Brain microvascular endothelial cell (primary cell): ENCODE data around the gene MARF1.
"Not testable (repeated sequence)": the region's sequence is repeated elsewhere in the genome, so short reads cannot be mapped to it uniquely, and the experiment has no call there.

Experiments
- DNase-seq: peaks from one replicate; pipeline ENCODE4 v3.0.0-alpha.2; 2020
- H3K27ac ChIP-seq: fragments of 250-450 bp; sonication (Bioruptor Pico); 2 replicates; pipeline ENCODE4 v1.5.1; 2020; ENCODE audit warnings: mild to moderate bottlenecking, moderate library complexity
- H3K27me3 ChIP-seq: fragments of 250-450 bp; sonication (Bioruptor Pico); replicated peaks from 2 replicates; pipeline ENCODE4 v1.5.1; 2020; ENCODE audit warnings: mild to moderate bottlenecking
- H3K36me3 ChIP-seq: fragments of 250-450 bp; sonication (Bioruptor Pico); replicated peaks from 2 replicates; pipeline ENCODE4 v1.5.1; 2020; ENCODE audit warnings: mild to moderate bottlenecking
- H3K4me3 ChIP-seq: 2 replicates; pipeline ENCODE4 v1.5.1; 2011; ENCODE audit warnings: low read depth, mild to moderate bottlenecking, control low read depth, low read length, moderate library complexity
- in situ Hi-C: cut with HindIII; loops from 2 replicates; pipeline ENCODE4 v1.10.0; 2017; ENCODE audit warnings: low sequenced_read_pairs, low pct_ligation_motif_present
- TF ChIP-seq, protein P1 (sequence below): IDR thresholded peaks from 2 replicates; pipeline ENCODE4 v1.5.1; 2011; ENCODE audit warnings: low read depth, mild to moderate bottlenecking, moderate library complexity, low read length, control low read depth, inconsistent platforms; ENCODE audit errors: missing control alignments

The MARF1 gene

GRCh38 chr16:15643048-15643945 lies at the start of gene MARF1:
MARF1 (minus strand) TSS chr16:15643154; CDS start chr16:15639233, 3,921 bp downstream.
- in situ Hi-C loops = no loop called here
- peaks cover 9% of the 10 kb centered on the region for H3K36me3 ChIP-seq
- peak within 1 kb of the TSS; percentile 95 for H3K4me3 ChIP-seq
- no peaks in the 10 kb centered on the region for H3K27me3 ChIP-seq
- H3K27ac ChIP-seq = peak within 1 kb of the TSS; percentile 98
- peak; percentile 93 for DNase-seq
- TF ChIP-seq, protein P1, sequence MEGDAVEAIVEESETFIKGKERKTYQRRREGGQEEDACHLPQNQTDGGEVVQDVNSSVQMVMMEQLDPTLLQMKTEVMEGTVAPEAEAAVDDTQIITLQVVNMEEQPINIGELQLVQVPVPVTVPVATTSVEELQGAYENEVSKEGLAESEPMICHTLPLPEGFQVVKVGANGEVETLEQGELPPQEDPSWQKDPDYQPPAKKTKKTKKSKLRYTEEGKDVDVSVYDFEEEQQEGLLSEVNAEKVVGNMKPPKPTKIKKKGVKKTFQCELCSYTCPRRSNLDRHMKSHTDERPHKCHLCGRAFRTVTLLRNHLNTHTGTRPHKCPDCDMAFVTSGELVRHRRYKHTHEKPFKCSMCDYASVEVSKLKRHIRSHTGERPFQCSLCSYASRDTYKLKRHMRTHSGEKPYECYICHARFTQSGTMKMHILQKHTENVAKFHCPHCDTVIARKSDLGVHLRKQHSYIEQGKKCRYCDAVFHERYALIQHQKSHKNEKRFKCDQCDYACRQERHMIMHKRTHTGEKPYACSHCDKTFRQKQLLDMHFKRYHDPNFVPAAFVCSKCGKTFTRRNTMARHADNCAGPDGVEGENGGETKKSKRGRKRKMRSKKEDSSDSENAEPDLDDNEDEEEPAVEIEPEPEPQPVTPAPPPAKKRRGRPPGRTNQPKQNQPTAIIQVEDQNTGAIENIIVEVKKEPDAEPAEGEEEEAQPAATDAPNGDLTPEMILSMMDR = peak; percentile 64

DNA sequence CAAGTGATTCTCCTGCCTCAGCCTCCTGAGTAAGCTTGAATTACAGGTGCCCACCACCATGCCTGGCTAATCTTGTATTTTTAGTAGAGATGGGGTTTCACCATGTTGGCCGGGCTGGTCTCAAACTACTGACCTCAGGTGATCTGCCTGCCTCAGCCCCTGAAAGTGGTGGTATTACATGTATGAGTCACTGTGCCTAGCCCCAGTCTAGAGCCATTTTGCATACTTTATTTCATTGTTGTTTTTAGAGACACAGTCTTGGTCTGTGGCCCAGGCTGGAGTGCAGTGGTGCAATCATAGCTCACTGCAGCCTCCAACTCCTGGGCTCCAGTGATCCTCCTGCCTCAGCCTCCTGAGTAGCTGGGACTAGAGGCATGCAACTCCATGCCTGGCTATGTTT lies 49.6 kb upstream of the MARF1 start:
- H3K27ac ChIP-seq, in situ Hi-C loops, H3K27me3 ChIP-seq, H3K4me3 ChIP-seq, DNase-seq: not testable (repeated sequence)
- peaks cover 54% of the 10 kb centered on the region for H3K36me3 ChIP-seq

GRCh38 chr16:15691046-15691445 lies 48.1 kb upstream of the MARF1 start:
- no peak for DNase-seq
- in situ Hi-C loops = no loop called here
- H3K27me3 ChIP-seq = no peaks in the 10 kb centered on the region
- TF ChIP-seq, protein P1 = no peak
- no peak overlapping the region for H3K27ac ChIP-seq
- peaks cover 47% of the 10 kb centered on the region for H3K36me3 ChIP-seq
- no peak overlapping the region for H3K4me3 ChIP-seq

- H3K27me3 ChIP-seq = no peaks in the 10 kb centered on the region
- H3K4me3 ChIP-seq = no peak overlapping the region
- TF ChIP-seq, protein P1 = no peak
- peak overlapping the region; percentile 22 for H3K27ac ChIP-seq
- peaks cover 44% of the 10 kb centered on the region for H3K36me3 ChIP-seq
- DNase-seq = peak; percentile 65
- in situ Hi-C loops = no loop called here
These were observed 47.3 kb upstream of the MARF1 start for GRCh38 chr16:15690296-15690695.

- Histone ChIP-seq H3K27me3 (no peaks in the 10 kb centered on the region), H3K27ac (no peak overlapping the region), H3K36me3 (peaks cover 37% of the 10 kb centered on the region), H3K4me3 (no peak overlapping the region)
- in situ Hi-C loops = no loop called here
- TF ChIP-seq, protein P1 = no peak
- DNase-seq = peak; percentile 24
These were observed 46.3 kb upstream of the MARF1 start for GRCh38 chr16:15689290-15689689.

DNA sequence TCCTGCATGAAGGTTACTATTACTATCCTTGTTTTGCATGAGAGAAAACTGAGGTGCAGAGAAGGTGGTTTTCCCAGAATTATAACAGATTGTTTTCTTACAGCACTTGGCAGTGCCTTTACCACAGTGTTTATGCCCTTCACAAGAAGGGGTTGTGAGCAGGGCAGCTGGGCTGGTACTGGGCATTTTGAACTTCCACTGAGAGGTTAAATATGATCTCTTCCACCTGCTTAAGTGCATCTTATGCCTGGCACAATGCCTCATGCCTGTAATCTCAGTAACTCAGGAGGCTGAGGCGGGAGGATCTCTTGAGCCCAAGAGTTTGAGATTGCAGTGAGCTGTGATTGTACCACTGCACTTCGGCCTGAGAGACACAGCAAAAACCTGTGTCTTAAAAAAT lies 43.3 kb upstream of the MARF1 start:
- no peak for DNase-seq
- no peak overlapping the region for H3K27ac ChIP-seq
- peaks cover 18% of the 10 kb centered on the region for H3K36me3 ChIP-seq
- in situ Hi-C loops = no loop called here
- H3K4me3 ChIP-seq = no peak overlapping the region
- TF ChIP-seq, protein P1 = no peak
- no peaks in the 10 kb centered on the region for H3K27me3 ChIP-seq
